Activated T-cell treated with anti-CD3 and anti-CD28 coated beads, Interleukin-2, amount 50 U/mL, for 24 hours (primary cell): Measurements from ENCODE around the gene CSHL1.
"Not testable (repeated sequence)": the region's sequence is repeated elsewhere in the genome, so short reads cannot be mapped to it uniquely, and the experiment has no call there.

ENCODE experiments used
- DNase-seq: peaks from one replicate; pipeline ENCODE4 v3.0.0-alpha.2; 2020
- H3K27ac Mint-ChIP-seq: 2 replicates; pipeline ENCODE4 v1.8.0; 2020; ENCODE audit warnings: mild to moderate bottlenecking, mixed read lengths
- H3K27me3 Mint-ChIP-seq: 2 replicates; pipeline ENCODE4 v1.8.0; 2020; ENCODE audit warnings: mixed read lengths
- H3K36me3 Mint-ChIP-seq: 2 replicates; pipeline ENCODE4 v1.8.0; 2020; ENCODE audit warnings: low read depth, mixed read lengths
- H3K4me1 Mint-ChIP-seq: 2 replicates; pipeline ENCODE4 v1.8.0; 2020; ENCODE audit warnings: low read depth, mixed read lengths
- H3K4me3 Mint-ChIP-seq: 2 replicates; pipeline ENCODE4 v1.8.0; 2020; ENCODE audit warnings: mild to moderate bottlenecking, moderate library complexity, mixed read lengths
- H3K9me3 Mint-ChIP-seq: 2 replicates; pipeline ENCODE4 v1.8.0; 2020; ENCODE audit warnings: mixed read lengths

The CSHL1 gene

GRCh38 chr17:63871646-63872365 lies 39.3 kb downstream of the CSHL1 start:
- not testable (repeated sequence) for DNase-seq, H3K4me1 Mint-ChIP-seq, H3K27me3 Mint-ChIP-seq, H3K36me3 Mint-ChIP-seq, H3K4me3 Mint-ChIP-seq, H3K27ac Mint-ChIP-seq, H3K9me3 Mint-ChIP-seq

GRCh38 chr17:63870292-63870665 lies 40.8 kb downstream of the CSHL1 start:
- H3K9me3 Mint-ChIP-seq, H3K36me3 Mint-ChIP-seq, H3K27ac Mint-ChIP-seq, DNase-seq, H3K4me1 Mint-ChIP-seq, H3K4me3 Mint-ChIP-seq, H3K27me3 Mint-ChIP-seq: not testable (repeated sequence)

GRCh38 chr17:63869491-63870291 lies 41.4 kb downstream of the CSHL1 start:
- not testable (repeated sequence) for H3K4me3 Mint-ChIP-seq, DNase-seq, H3K27me3 Mint-ChIP-seq

GRCh38 chr17:63866625-63867024 lies 44.4 kb downstream of the CSHL1 start:
- H3K4me1 Mint-ChIP-seq, DNase-seq, H3K4me3 Mint-ChIP-seq, H3K36me3 Mint-ChIP-seq, H3K27ac Mint-ChIP-seq, H3K9me3 Mint-ChIP-seq, H3K27me3 Mint-ChIP-seq: not testable (repeated sequence)

More at GRCh38 chr17:63869491-63870291, 41.4 kb downstream of the CSHL1 start:
- H3K4me1 Mint-ChIP-seq, H3K9me3 Mint-ChIP-seq, H3K27ac Mint-ChIP-seq, H3K36me3 Mint-ChIP-seq: not testable (repeated sequence)
